Measurements from ENCODE around the gene PMPCA. TPM values are rescaled to one million over a fixed set of nuclear protein-coding genes. Genes with fewer than 3 reads are reported as not detected.

Gene PMPCA
- total and polyA plus RNA-seq, 2 of the 13 experiments (the other 11 are each of a cell fraction or from before 2014, with no cell fraction given), result 70.2 to 88.4 TPM

GRCh38 chr9:136426787-136427186 lies 16.3 kb downstream of the PMPCA start:
- in situ Hi-C loops (cut with HindIII; ENCODE audit: extremely low pct_ligation_motif_present, low pct_unique_long_range_greater_than_20kb), result no loop called here

GRCh38 chr9:136429075-136429628 lies 18.7 kb downstream of the PMPCA start:
- in situ Hi-C loops (cut with HindIII; ENCODE audit: extremely low pct_ligation_motif_present, low pct_unique_long_range_greater_than_20kb) (no loop called here), intact Hi-C loops (cut with micrococcal nuclease; ENCODE audit: unreplicated experiment) (no loop called here)
- ATAC-seq (no peak; the same call in 2 of the 3 replicates), DNase-seq (ENCODE audit: low spot score) (no peak), FAIRE-seq (no peak)
- Histone ChIP-seq H3K79me2 (ENCODE audit: insufficient read depth, low read length) (no peaks in the 10 kb centered on the region), H3K9me3 (ENCODE audit: low read length) (no peaks in the 10 kb centered on the region), H4K20me1 (ENCODE audit: insufficient read depth, low read length) (no peaks in the 10 kb centered on the region), H3K4me2 (ENCODE audit: low read depth, low read length) (no peak overlapping the region), H3K36me3 (replicated peaks in 1 of 2; ENCODE audit: control insufficient read depth in 1 of 2, insufficient read depth in 2 of 2, low read length in 2 of 2) (peaks cover 8 to 13% of the 10 kb centered on the region in 2 experiments; a peak in 4 of 5 replicates), H3K27me3 (ENCODE audit: control insufficient read depth in 1 of 2, insufficient read depth in 2 of 2, low read length in 2 of 2) (no peaks in the 10 kb centered on the region), H3K27ac (ENCODE audit: extremely low read length, insufficient read depth, low read length) (no peak overlapping the region), H2AFZ (ENCODE audit: low read length) (no peak overlapping the region), H3K9ac (ENCODE audit: insufficient read depth, low read depth, low read length) (no peak overlapping the region), H3K4me1 (ENCODE audit: insufficient read depth, low read length) (no peaks in the 10 kb centered on the region), H3K4me3 (replicated peaks in 1 of 3; ENCODE audit: insufficient read depth in 1 of 3, low read depth in 2 of 3, low read length in 3 of 3) (no peak overlapping the region)
- no TSS peak for BruUV-seq (replicated peaks)
- no CpG with 5 or more reads among the region's 21 CpGs for WGBS (ENCODE audit: low lambda C conversion rate)
- ChIA-PET POLR2A (no interaction called here), CTCF (ENCODE audit: low intra/inter-chr PET ratio, low total read pairs) (no interaction called here)
- TF ChIP-seq ZNF776 (CRISPR knock-in tag; IDR thresholded peaks at IDR 0.05) (no peak), AGO2 (optimal IDR thresholded peaks at IDR 0.05; ENCODE audit: low read depth, low read length) (peak; percentile 85), POLR2AphosphoS5 (IDR thresholded peaks at IDR 0.05; ENCODE audit: low read depth, low read length) (peak; percentile 24; the same call in 1 of the 2 replicates)

More at GRCh38 chr9:136426787-136427186, 16.3 kb downstream of the PMPCA start:
- FAIRE-seq (no peak), DNase-seq (ENCODE audit: low spot score) (no peak), ATAC-seq (no peak)
- BruUV-seq (replicated peaks), result no TSS peak
- Histone ChIP-seq H3K36me3 (replicated peaks in 1 of 2; ENCODE audit: control insufficient read depth in 1 of 2, insufficient read depth in 2 of 2, low read length in 2 of 2) (peaks cover 16 to 33% of the 10 kb centered on the region in 2 experiments; a peak in 4 of 5 replicates), H4K20me1 (ENCODE audit: insufficient read depth, low read length) (no peaks in the 10 kb centered on the region), H3K27ac (ENCODE audit: extremely low read length, insufficient read depth, low read length) (no peak overlapping the region), H3K4me1 (ENCODE audit: insufficient read depth, low read length) (no peaks in the 10 kb centered on the region), H3K4me2 (ENCODE audit: low read depth, low read length) (no peak overlapping the region), H2AFZ (ENCODE audit: low read length) (no peak overlapping the region), H3K9ac (ENCODE audit: insufficient read depth, low read depth, low read length) (no peak overlapping the region), H3K4me3 (replicated peaks in 1 of 3; ENCODE audit: insufficient read depth in 1 of 3, low read depth in 2 of 3, low read length in 3 of 3) (no peak overlapping the region), H3K9me3 (ENCODE audit: low read length) (no peaks in the 10 kb centered on the region), H3K27me3 (ENCODE audit: control insufficient read depth in 1 of 2, insufficient read depth in 2 of 2, low read length in 2 of 2) (no peaks in the 10 kb centered on the region), H3K79me2 (ENCODE audit: insufficient read depth, low read length) (no peaks in the 10 kb centered on the region)
- POLR2A ChIA-PET, result no interaction called here
- CTCF ChIA-PET (ENCODE audit: low intra/inter-chr PET ratio, low total read pairs), result no interaction called here
- no peak for TF ChIP-seq ZBTB8A (CRISPR knock-in tag; IDR thresholded peaks at IDR 0.05; ENCODE audit: borderline replicate concordance, low read depth)
- intact Hi-C loops (cut with micrococcal nuclease; ENCODE audit: unreplicated experiment), result no loop called here
- 98% methylated on average over 12 of the region's 12 CpGs for WGBS (ENCODE audit: low lambda C conversion rate)

Measured in HepG2 (cell line).